Adrenal gland (tissue), 5 donors: Measurements from ENCODE around the gene ATP13A5.

Experiments used
- POLR2A ChIP-seq, 2 donors: fragments of 450-650 bp; IDR thresholded peaks; one replicate each; pipeline ENCODE4 v1.6.1; 2017; ENCODE audit warnings: antibody characterized with exemption in 2 of 2, mild to moderate bottlenecking in 2 of 2, moderate library complexity in 1 of 2
- TF ChIP-seq, protein P1 (sequence below), 6 experiments: fragments of 450-650 bp in 4 of 6; fragments of 200-600 bp in 2 of 6; sonication (generic) in 1 of 6; IDR thresholded peaks; 1 replicate in 5 of 6; 2 replicates in 1 of 6; pipeline versions ENCODE4 v1.5.1 to v1.8.0; 2016 to 2021; ENCODE audit warnings: antibody characterized with exemption in 6 of 6, mild to moderate bottlenecking in 2 of 6, moderate library complexity in 1 of 6
- donor health status: DM: no; HTN: no; CAD: no.

- no peak for TF ChIP-seq POLR2A (IDR thresholded peaks at IDR 0.05)
- TF ChIP-seq, protein P1, sequence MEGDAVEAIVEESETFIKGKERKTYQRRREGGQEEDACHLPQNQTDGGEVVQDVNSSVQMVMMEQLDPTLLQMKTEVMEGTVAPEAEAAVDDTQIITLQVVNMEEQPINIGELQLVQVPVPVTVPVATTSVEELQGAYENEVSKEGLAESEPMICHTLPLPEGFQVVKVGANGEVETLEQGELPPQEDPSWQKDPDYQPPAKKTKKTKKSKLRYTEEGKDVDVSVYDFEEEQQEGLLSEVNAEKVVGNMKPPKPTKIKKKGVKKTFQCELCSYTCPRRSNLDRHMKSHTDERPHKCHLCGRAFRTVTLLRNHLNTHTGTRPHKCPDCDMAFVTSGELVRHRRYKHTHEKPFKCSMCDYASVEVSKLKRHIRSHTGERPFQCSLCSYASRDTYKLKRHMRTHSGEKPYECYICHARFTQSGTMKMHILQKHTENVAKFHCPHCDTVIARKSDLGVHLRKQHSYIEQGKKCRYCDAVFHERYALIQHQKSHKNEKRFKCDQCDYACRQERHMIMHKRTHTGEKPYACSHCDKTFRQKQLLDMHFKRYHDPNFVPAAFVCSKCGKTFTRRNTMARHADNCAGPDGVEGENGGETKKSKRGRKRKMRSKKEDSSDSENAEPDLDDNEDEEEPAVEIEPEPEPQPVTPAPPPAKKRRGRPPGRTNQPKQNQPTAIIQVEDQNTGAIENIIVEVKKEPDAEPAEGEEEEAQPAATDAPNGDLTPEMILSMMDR (IDR thresholded peaks at IDR 0.05), result no peak
Observed at GRCh38 chr3:193253986-193254660, 124.4 kb downstream of the ATP13A5 start.
